Thoracic aorta (tissue), 2 donors: ENCODE data around the gene MS4A15. TPM values are rescaled to one million over a fixed set of nuclear protein-coding genes. Genes with fewer than 3 reads are reported as not detected.

ENCODE experiments used
- ATAC-seq: fragments of 150-250 bp; one replicate; pipeline ENCODE4 v1.8.0; 2017; ENCODE audit warnings: low read depth; ENCODE audit not compliant: insufficient number of reproducible peaks, low FRiP score
- DNase-seq: peaks from one replicate; pipeline ENCODE4 v3.0.0-alpha.2; 2020; ENCODE audit warnings: low spot score
- H3K27ac ChIP-seq, 2 donors: fragments of 200-600 bp; sonication (generic); 1 replicate in 1 of 2; 2 replicates in 1 of 2; pipeline ENCODE4 v1.5.1; 2016; ENCODE audit warnings: mild to moderate bottlenecking in 2 of 2, moderate library complexity in 2 of 2
- H3K27me3 ChIP-seq: fragments of 200-600 bp; sonication (generic); replicated peaks from 2 replicates; pipeline ENCODE4 v1.6.0; 2016; ENCODE audit warnings: mild to moderate bottlenecking; ENCODE audit not compliant: insufficient read depth
- H3K36me3 ChIP-seq: fragments of 200-600 bp; sonication (generic); one replicate; pipeline ENCODE4 v1.5.1; 2016
- H3K4me1 ChIP-seq, 2 donors: fragments of 200-600 bp; sonication (generic); 1 replicate in 1 of 2; 2 replicates in 1 of 2; pipeline versions ENCODE4 v1.5.1 to v1.6.0; 2016; ENCODE audit warnings: low read depth in 2 of 2, mild to moderate bottlenecking in 1 of 2; ENCODE audit not compliant: control insufficient read depth in 1 of 2
- H3K4me3 ChIP-seq: fragments of 200-600 bp; sonication (generic); 2 replicates; pipeline ENCODE4 v1.5.1; 2016; ENCODE audit warnings: mild to moderate bottlenecking
- H3K9me3 ChIP-seq: fragments of 200-600 bp; sonication (generic); 2 replicates; pipeline ENCODE4 v1.5.1; 2016
- total RNA-seq, 2 donors: library from RNA; depleted of rRNA; stranded (reverse); fragments of >200 nt; gene quantifications; one replicate each; pipeline versions ENCODE4 v1.1.0 to v1.2.3, GENCODE V29; 2016
- TF ChIP-seq, protein P1 (sequence below): fragments of 200-600 bp; sonication (generic); IDR thresholded peaks from one replicate; pipeline ENCODE4 v1.5.1; 2019; ENCODE audit warnings: antibody characterized with exemption

The MS4A15 gene
- total RNA-seq, 2 donors from 2014 or later: not detected

DNA sequence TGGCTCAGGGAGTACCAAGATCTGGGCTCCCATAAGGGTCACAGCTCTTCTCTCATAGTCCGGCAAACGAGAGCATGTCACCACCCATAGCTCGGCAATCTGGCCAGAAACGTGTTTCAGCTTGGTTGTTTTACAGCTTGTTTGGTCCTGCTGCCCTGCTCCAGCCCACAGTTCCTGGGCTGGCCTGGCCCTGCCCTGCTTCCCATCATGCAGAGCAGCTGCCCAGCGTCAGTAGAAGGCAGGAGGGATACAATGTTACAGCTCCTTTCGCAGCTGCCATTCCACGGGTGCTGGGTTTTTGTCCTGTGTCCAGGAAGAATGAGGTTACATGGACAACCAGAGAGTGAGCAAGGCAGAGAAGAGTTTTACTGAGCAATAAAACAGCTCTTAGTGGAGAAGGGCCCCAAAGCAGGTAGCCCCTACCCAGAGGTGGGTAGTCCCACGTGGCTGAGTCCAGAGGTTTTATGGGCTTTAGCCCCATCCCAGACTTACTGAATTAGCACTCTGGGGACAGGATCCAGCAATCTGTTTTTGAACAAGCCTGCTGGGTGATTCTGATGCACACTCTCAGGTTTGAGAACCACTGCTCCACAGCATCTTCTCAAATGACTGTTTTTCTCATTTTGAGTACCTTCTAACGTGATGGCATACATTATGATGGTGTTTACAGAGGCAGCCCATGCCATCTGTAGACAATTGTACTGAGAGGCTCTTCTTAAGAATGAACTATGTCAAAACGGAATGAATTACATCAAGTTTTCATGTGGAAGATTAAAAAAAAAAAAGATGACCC, 37.9 kb upstream of the MS4A15 start:
- Histone ChIP-seq H3K9me3 (no peaks in the 10 kb centered on the region), H3K27ac (no peak overlapping the region), H3K4me3 (no peak overlapping the region), H3K36me3 (no peaks in the 10 kb centered on the region), H3K27me3 (no peaks in the 10 kb centered on the region), H3K4me1 (no peaks in the 10 kb centered on the region)
- DNase-seq (no peak), ATAC-seq (no peak)
- TF ChIP-seq, protein P1, sequence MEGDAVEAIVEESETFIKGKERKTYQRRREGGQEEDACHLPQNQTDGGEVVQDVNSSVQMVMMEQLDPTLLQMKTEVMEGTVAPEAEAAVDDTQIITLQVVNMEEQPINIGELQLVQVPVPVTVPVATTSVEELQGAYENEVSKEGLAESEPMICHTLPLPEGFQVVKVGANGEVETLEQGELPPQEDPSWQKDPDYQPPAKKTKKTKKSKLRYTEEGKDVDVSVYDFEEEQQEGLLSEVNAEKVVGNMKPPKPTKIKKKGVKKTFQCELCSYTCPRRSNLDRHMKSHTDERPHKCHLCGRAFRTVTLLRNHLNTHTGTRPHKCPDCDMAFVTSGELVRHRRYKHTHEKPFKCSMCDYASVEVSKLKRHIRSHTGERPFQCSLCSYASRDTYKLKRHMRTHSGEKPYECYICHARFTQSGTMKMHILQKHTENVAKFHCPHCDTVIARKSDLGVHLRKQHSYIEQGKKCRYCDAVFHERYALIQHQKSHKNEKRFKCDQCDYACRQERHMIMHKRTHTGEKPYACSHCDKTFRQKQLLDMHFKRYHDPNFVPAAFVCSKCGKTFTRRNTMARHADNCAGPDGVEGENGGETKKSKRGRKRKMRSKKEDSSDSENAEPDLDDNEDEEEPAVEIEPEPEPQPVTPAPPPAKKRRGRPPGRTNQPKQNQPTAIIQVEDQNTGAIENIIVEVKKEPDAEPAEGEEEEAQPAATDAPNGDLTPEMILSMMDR: no peak

DNA sequence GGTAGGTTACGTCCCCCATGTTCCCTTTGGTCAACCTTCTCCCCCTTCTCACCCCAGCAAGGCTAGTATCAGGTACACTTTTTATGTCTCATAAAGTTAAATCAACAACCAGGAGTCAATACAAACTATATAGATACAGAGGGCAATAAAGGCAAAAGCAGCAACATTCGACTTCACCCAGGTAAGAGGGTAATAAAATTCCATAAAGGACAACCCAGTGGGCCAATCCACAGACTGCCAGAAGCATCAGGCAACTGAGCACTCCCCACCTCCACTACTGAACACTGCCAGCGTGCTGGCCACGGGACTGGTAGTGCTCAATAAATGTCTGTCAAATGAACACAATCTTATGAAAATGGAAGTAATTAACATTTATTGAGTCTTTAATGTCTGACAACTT, 37.3 kb upstream of the MS4A15 start:
- DNase-seq: no peak

DNA sequence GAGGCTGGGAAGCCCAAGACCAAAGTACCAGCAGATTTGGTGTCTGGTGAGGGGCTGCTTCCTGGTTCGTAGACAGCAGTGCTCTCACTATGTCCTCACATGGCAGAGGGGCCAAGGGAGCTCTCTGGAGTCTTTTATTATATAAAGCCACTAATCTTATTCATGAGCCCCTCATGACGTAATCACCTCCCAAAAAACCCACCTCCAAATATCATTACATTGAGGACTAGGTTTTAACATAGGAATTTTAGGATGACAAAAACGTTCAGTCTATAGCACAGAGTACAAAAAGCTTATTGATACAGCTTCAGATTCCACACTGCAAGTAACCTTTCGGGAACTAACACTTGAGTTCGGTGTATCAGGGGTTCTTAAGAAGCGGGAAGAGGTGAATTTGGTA, 36.2 kb upstream of the MS4A15 start:
- DNase-seq (no peak), ATAC-seq (no peak)
- Histone ChIP-seq H3K9me3 (no peaks in the 10 kb centered on the region), H3K27ac (no peak overlapping the region), H3K4me1 (no peaks in the 10 kb centered on the region), H3K4me3 (no peak overlapping the region), H3K27me3 (no peaks in the 10 kb centered on the region), H3K36me3 (no peaks in the 10 kb centered on the region)
- TF ChIP-seq, protein P1: no peak

More for the DNA sequence above, 37.3 kb upstream of the MS4A15 start:
- TF ChIP-seq, protein P1: no peak
- no peak for ATAC-seq
- Histone ChIP-seq H3K4me1 (no peaks in the 10 kb centered on the region), H3K27me3 (no peaks in the 10 kb centered on the region), H3K9me3 (no peaks in the 10 kb centered on the region), H3K36me3 (no peaks in the 10 kb centered on the region), H3K4me3 (no peak overlapping the region), H3K27ac (no peak overlapping the region)

DNA sequence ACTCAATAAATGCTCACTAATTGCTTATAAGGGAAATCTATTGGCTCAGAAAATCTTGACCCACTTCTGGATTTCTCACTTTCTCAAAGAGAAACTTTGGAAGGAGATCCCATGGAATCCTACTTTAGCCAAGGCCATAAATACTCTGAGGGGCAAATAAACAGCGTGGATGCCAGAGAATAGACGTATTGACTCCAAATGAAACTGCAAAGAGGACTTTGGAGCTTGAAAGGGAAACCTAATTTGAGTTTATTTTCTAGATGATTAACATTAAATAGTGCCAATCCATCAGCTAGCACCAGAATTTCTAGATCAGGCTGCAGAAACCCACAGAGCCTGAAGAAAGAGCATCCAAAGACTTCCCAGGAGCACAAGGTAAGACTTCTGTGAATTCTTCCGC, 32.2 kb upstream of the MS4A15 start, which contains the start of gene MS4A18:
MS4A18 (plus strand) TSS at position 301 of the 400 bp plus-strand sequence.
- Histone ChIP-seq H3K4me1 (no peaks in the 10 kb centered on the region), H3K27me3 (no peaks in the 10 kb centered on the region), H3K27ac (no peak within 1 kb of the TSS), H3K36me3 (no peaks in the 10 kb centered on the region), H3K9me3 (no peaks in the 10 kb centered on the region), H3K4me3 (no peak within 1 kb of the TSS)
- DNase-seq: no peak
- TF ChIP-seq, protein P1: no peak
- ATAC-seq: no peak

DNA sequence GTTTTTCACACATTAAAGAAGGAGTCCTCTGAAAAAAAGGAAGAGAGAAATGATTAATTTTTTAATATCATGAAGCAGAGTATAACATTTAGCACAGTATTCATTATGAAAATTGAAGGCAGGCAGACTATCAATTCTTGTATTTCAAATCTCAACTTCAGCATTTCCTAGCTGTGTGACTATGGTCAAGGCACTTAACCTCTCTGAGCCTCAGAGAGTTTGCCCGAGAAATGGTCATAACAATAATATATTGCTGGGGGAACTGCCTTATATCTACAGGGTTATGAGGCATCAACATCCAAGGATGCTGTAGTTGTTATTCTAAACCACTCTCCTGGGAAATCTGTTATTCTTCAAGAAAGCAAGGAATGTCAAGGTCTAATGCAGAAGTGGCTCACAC, 31.1 kb upstream of the MS4A15 start:
- Histone ChIP-seq H3K27me3 (no peaks in the 10 kb centered on the region), H3K9me3 (no peaks in the 10 kb centered on the region), H3K4me1 (no peaks in the 10 kb centered on the region), H3K4me3 (no peak overlapping the region), H3K36me3 (no peaks in the 10 kb centered on the region), H3K27ac (no peak overlapping the region)
- TF ChIP-seq, protein P1: no peak
- no peak for DNase-seq
- no peak for ATAC-seq
